Stimulated activated CD4-positive, alpha-beta T cell treated with anti-CD3 and anti-CD28 coated beads, TNF-alpha, amount 100 ng/mL, for 48 hours (primary cell): ENCODE measurements around the gene RNF126.
A peak's percentile ranks its signal among the peaks of the same experiment; 100 is the strongest.

Source experiments
- DNase-seq, 3 donors: peaks; one replicate each; pipeline ENCODE4 v3.0.0-alpha.2; 2020; ENCODE audit warnings: low read depth in 3 of 3

RNF126 gene

GRCh38 chr19:647566-648284 is 15.3 kb downstream of the RNF126 start:
- DNase-seq: no peak

GRCh38 chr19:646779-647565 is 16.0 kb downstream of the RNF126 start:
- DNase-seq: no peak

- no peak for DNase-seq
These were observed 16.9 kb downstream of the RNF126 start for GRCh38 chr19:645912-646778.

GRCh38 chr19:644789-645188 is 18.2 kb downstream of the RNF126 start:
- no peak for DNase-seq

- no peak for DNase-seq
These were observed 18.7 kb downstream of the RNF126 start for GRCh38 chr19:644363-644762.

GRCh38 chr19:643736-644135 is 19.3 kb downstream of the RNF126 start:
- no peak for DNase-seq

- DNase-seq: no peak
These were observed 20.0 kb downstream of the RNF126 start for GRCh38 chr19:642767-643727.

- DNase-seq: no peak
These were observed 21.3 kb downstream of the RNF126 start for GRCh38 chr19:641702-642101.

GRCh38 chr19:640606-641189 is 22.3 kb downstream of the RNF126 start:
- no peak for DNase-seq

GRCh38 chr19:640161-640558 is 22.9 kb downstream of the RNF126 start:
- DNase-seq: no peak

- DNase-seq: peak; percentile 89 to 98 (median 94)
These were observed 23.5 kb downstream of the RNF126 start, which contains the start of gene FGF22 for GRCh38 chr19:639253-640160. Gene FGF22 (plus strand): TSS chr19:639879. CDS start chr19:639926, 47 bp downstream.

- no peak for DNase-seq
These were observed 24.1 kb downstream of the RNF126 start for GRCh38 chr19:638906-639252.

- no peak for DNase-seq
These were observed 27.9 kb downstream of the RNF126 start for GRCh38 chr19:634975-635652.

- no peak for DNase-seq
These were observed 29.0 kb downstream of the RNF126 start for GRCh38 chr19:633786-634639.

GRCh38 chr19:633068-633785 is 29.8 kb downstream of the RNF126 start, which contains the start of gene POLRMT:
Gene POLRMT (minus strand): TSS chr19:633537. CDS start chr19:633512, 25 bp downstream.
- peak; percentile 90 to 95 (median 91) for DNase-seq

GRCh38 chr19:632579-633067 is 30.4 kb downstream of the RNF126 start:
- DNase-seq: peak in 2 of 3 donors; percentile 27 to 49
